OCI-LY7 (cell line): ENCODE results near the gene MEGF6. TPM values are rescaled to one million over a fixed set of nuclear protein-coding genes. Genes with fewer than 3 reads are reported as not detected.
"Not testable (repeated sequence)": the region's sequence is repeated elsewhere in the genome, so short reads cannot be mapped to it uniquely, and the experiment has no call there.

ENCODE experiments used
- BruUV-seq: library from RNA; stranded (reverse); fragments of 400-500 nt; replicated peaks from 2 replicates; lab custom pipeline; 2021; lab: Mats Ljungman, UMichigan
- CTCF ChIA-PET: fragments of 300-600 bp; sonication (Branson Sonifier 250); formaldehyde crosslinking; loops from one replicate; lab custom pipeline; 2022; ENCODE audit warnings: antibody characterized with exemption; ENCODE audit not compliant: unreplicated experiment; lab: Charles Lee
- POLR2A ChIA-PET: fragments of 300-600 bp; sonication (Branson Sonifier 250); formaldehyde crosslinking; loops from one replicate; lab custom pipeline; 2022; ENCODE audit warnings: antibody characterized with exemption; lab: Charles Lee
- DNase-seq: peaks from one replicate; pipeline ENCODE4 v3.0.0-alpha.2; 2015; ENCODE audit warnings: low spot score
- H2AFZ ChIP-seq: fragments of 200-600 bp; sonication (generic), shearing (Covaris generic); 2 replicates; pipeline ENCODE4 v1.6.1; 2014; ENCODE audit warnings: mild to moderate bottlenecking, antibody characterized with exemption, low read length, moderate library complexity
- H3K27ac ChIP-seq: fragments of 200-600 bp; sonication (generic); 2 replicates; pipeline ENCODE4 v1.5.1; 2014; ENCODE audit warnings: mixed run types, low read depth, mild to moderate bottlenecking, moderate library complexity, low read length, inconsistent platforms; ENCODE audit not compliant: poor library complexity, severe bottlenecking
- H3K36me3 ChIP-seq: fragments of 200-600 bp; sonication (generic); 2 replicates; pipeline ENCODE4 v1.6.1; 2014; ENCODE audit warnings: mild to moderate bottlenecking, antibody characterized with exemption, low read length, moderate library complexity, mixed read lengths; ENCODE audit not compliant: insufficient read depth
- H3K4me1 ChIP-seq: fragments of 200-600 bp; sonication (generic); 2 replicates; pipeline ENCODE4 v1.5.1; 2014; ENCODE audit warnings: mild to moderate bottlenecking, low read length; ENCODE audit not compliant: insufficient read depth, poor library complexity, severe bottlenecking
- H3K4me2 ChIP-seq: fragments of 200-600 bp; sonication (generic); 2 replicates; pipeline ENCODE4 v1.6.1; 2014; ENCODE audit warnings: mild to moderate bottlenecking, low read length
- H3K4me3 ChIP-seq: fragments of 200-600 bp; sonication (generic); 2 replicates; pipeline ENCODE4 v1.5.1; 2014; ENCODE audit warnings: mild to moderate bottlenecking, low read depth, low read length; ENCODE audit not compliant: poor library complexity, severe bottlenecking
- H3K79me2 ChIP-seq: fragments of 200-600 bp; sonication (generic); 2 replicates; pipeline ENCODE4 v1.6.1; 2016; ENCODE audit warnings: low read depth, mild to moderate bottlenecking, low read length, moderate library complexity, mixed read lengths; ENCODE audit not compliant: insufficient read depth
- H3K9me2 ChIP-seq: fragments of 200-600 bp; sonication (generic); 2 replicates; pipeline ENCODE4 v1.6.1; 2016; ENCODE audit warnings: mild to moderate bottlenecking, low read length, mixed read lengths; ENCODE audit not compliant: insufficient read depth
- H3K9me3 ChIP-seq: fragments of 200-600 bp; sonication (generic); 2 replicates; pipeline ENCODE4 v1.6.1; 2014; ENCODE audit warnings: mild to moderate bottlenecking, mixed run types, low read length, mixed read lengths
- H4K20me1 ChIP-seq: fragments of 200-600 bp; sonication (generic); 2 replicates; pipeline ENCODE4 v1.6.1; 2014; ENCODE audit warnings: mild to moderate bottlenecking, antibody characterized with exemption, low read length, moderate library complexity, mixed read lengths; ENCODE audit not compliant: insufficient read depth
- CTCF ChIP-seq: fragments of 200-600 bp; sonication (generic); conservative IDR thresholded peaks from 2 replicates; pipeline ENCODE4 v1.5.1; 2014; ENCODE audit warnings: mild to moderate bottlenecking, antibody characterized with exemption, low read length, moderate library complexity, mixed read lengths
- EZH2phosphoT487 ChIP-seq: fragments of 200-600 bp; sonication (generic); IDR thresholded peaks from 2 replicates; pipeline ENCODE4 v1.6.1; 2018; ENCODE audit warnings: low read depth, borderline replicate concordance, mild to moderate bottlenecking, mixed run types, antibody characterized with exemption, low read length, moderate library complexity, mixed read lengths
- intact Hi-C: fragments of 100-400 bp; cut with micrococcal nuclease; formaldehyde crosslinking; loops from one replicate; pipeline ENCODE4 v1.10.0; 2022; ENCODE audit not compliant: unreplicated experiment
- total RNA-seq, 2 experiments: library from RNA; depleted of rRNA in 1 of 2; stranded (reverse); fragments of >200 nt in 1 of 2; shearing (Covaris generic) in 1 of 2; gene quantifications; 2 replicates each; pipeline ENCODE4 v1.2.3, GENCODE V29; 2014 to 2022

MEGF6 gene
- total RNA-seq, 2 experiments from 2014 or later = 0.15 to 0.32 TPM

- POLR2A ChIA-PET = no interaction called here
- no peak overlapping the region for H3K4me3 ChIP-seq
- intact Hi-C loops = no loop called here
- TF ChIP-seq CTCF (no peak), EZH2phosphoT487 (no peak)
- H3K9me3 ChIP-seq = no peaks in the 10 kb centered on the region
- H3K4me2 ChIP-seq = no peak overlapping the region
- no peaks in the 10 kb centered on the region for H3K4me1 ChIP-seq
- no peak overlapping the region for H2AFZ ChIP-seq
- H3K27ac ChIP-seq = no peak overlapping the region
- H3K9me2 ChIP-seq = no peaks in the 10 kb centered on the region
- CTCF ChIA-PET = no interaction called here
- no peaks in the 10 kb centered on the region for H3K36me3 ChIP-seq
- no peak for DNase-seq
- BruUV-seq = no TSS peak
- H3K79me2 ChIP-seq = no peaks in the 10 kb centered on the region
- H4K20me1 ChIP-seq = no peaks in the 10 kb centered on the region
These were observed 34.0 kb downstream of the MEGF6 start for GRCh38 chr1:3577300-3577699.

GRCh38 chr1:3575993-3576392 is 35.3 kb downstream of the MEGF6 start:
- ChIA-PET POLR2A (no interaction called here), CTCF (no interaction called here)
- H3K4me1 ChIP-seq = no peaks in the 10 kb centered on the region
- no peak overlapping the region for H3K4me3 ChIP-seq
- H3K9me2 ChIP-seq = no peaks in the 10 kb centered on the region
- DNase-seq = no peak
- BruUV-seq = no TSS peak
- TF ChIP-seq EZH2phosphoT487 (no peak), CTCF (no peak)
- no peak overlapping the region for H2AFZ ChIP-seq
- no peaks in the 10 kb centered on the region for H3K9me3 ChIP-seq
- intact Hi-C loops = no loop called here
- no peaks in the 10 kb centered on the region for H3K79me2 ChIP-seq
- no peak overlapping the region for H3K27ac ChIP-seq
- H3K36me3 ChIP-seq = no peaks in the 10 kb centered on the region
- H4K20me1 ChIP-seq = no peaks in the 10 kb centered on the region
- H3K4me2 ChIP-seq = no peak overlapping the region

- H3K9me3 ChIP-seq, H3K4me2 ChIP-seq, POLR2A ChIA-PET, H2AFZ ChIP-seq, H3K27ac ChIP-seq, H3K79me2 ChIP-seq, H4K20me1 ChIP-seq, H3K9me2 ChIP-seq, H3K4me3 ChIP-seq, DNase-seq, intact Hi-C loops, CTCF ChIA-PET, BruUV-seq, H3K4me1 ChIP-seq, H3K36me3 ChIP-seq: not testable (repeated sequence)
These were observed 35.8 kb downstream of the MEGF6 start for GRCh38 chr1:3575515-3575914.
